ENCODE results near the gene MCRS1. TPM values are rescaled to one million over a fixed set of nuclear protein-coding genes. Genes with fewer than 3 reads are reported as not detected.

MCRS1 gene
- total and polyA plus RNA-seq, 5 donors: 72.3 to 115 (median 83.9) TPM

DNA sequence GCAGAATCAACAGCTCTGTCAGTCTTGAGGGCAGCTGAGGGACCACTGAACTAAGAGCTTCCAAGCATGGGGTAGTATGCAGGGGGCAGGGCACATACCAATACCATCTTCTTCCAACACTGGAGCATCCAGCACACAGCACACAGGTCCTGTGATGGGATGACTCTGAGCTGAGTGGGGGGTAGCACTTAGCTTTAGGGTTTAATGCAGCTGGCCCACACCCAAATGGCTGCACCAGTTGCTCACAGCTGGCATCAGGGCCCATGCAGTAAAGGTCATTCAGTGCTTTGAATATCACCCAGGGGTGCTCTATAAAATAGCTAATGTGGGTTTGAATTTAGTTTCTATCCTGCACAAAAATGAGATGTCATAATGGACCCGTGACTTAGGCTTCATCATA is 35.8 kb upstream of the MCRS1 start:
- WGBS: 86% methylated on average over 1 of the region's 1 CpG

DNA sequence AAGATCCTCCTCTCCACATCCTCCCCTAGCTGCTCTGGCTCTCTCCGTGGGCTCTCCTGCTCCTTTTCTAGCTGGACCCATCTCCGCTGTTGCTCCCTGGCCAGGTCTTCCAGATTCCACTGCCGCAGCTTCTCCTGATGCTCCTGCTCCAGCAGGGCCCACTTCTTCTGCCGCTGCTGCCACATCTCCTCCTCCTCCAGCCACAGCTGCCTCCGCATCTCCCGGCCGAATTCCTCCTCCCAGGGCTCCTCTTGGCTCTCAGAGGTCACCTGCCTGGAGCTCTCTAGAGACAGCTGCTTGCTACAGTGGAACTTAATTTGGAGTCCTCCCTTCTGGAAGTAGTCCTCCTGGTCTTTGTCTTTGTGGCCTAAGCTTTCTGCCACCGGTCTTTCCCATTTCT is 32.0 kb upstream of the MCRS1 start:
- intact Hi-C loops (cut with DNase I): no loop called here
- WGBS: 93% methylated on average over 8 of the region's 8 CpGs
- DNase-seq: no peak
- H3K27me3 ChIP-seq (ENCODE audit: control insufficient read depth, insufficient read depth): no peaks in the 10 kb centered on the region
- no peak for ATAC-seq
- no peaks in the 10 kb centered on the region for H3K9me3 ChIP-seq (ENCODE audit: control insufficient read depth, low read length)
- no peak overlapping the region for H3K27ac ChIP-seq (ENCODE audit: low read length)
- H3K4me1 ChIP-seq (ENCODE audit: control insufficient read depth, insufficient read depth, low read length): no peaks in the 10 kb centered on the region
- H3K4me3 ChIP-seq (ENCODE audit: low read length): no peak overlapping the region

More for the DNA sequence above, 35.8 kb upstream of the MCRS1 start:
- no peak overlapping the region for H3K27ac ChIP-seq (ENCODE audit: low read length)
- H3K4me3 ChIP-seq (ENCODE audit: low read length): no peak overlapping the region
- ATAC-seq (no peak), DNase-seq (no peak)
- intact Hi-C loops (cut with DNase I): no loop called here
- H3K9me3 ChIP-seq (ENCODE audit: control insufficient read depth, low read length): no peaks in the 10 kb centered on the region
- H3K4me1 ChIP-seq (ENCODE audit: control insufficient read depth, insufficient read depth, low read length): no peaks in the 10 kb centered on the region
- H3K27me3 ChIP-seq (ENCODE audit: control insufficient read depth, insufficient read depth): no peaks in the 10 kb centered on the region

- DNase-seq (no peak), ATAC-seq (no peak)
- Histone ChIP-seq H3K4me1 (ENCODE audit: control insufficient read depth, insufficient read depth, low read length) (no peaks in the 10 kb centered on the region), H3K4me3 (ENCODE audit: low read length) (no peak overlapping the region), H3K9me3 (ENCODE audit: control insufficient read depth, low read length) (no peaks in the 10 kb centered on the region), H3K27me3 (ENCODE audit: control insufficient read depth, insufficient read depth) (no peaks in the 10 kb centered on the region), H3K27ac (ENCODE audit: low read length) (no peak overlapping the region)
- 83% methylated on average over 10 of the region's 10 CpGs for WGBS
- intact Hi-C loops (cut with DNase I): no loop called here
These were observed 30.6 kb upstream of the MCRS1 start for GRCh38 chr12:49598527-49598926.

DNA sequence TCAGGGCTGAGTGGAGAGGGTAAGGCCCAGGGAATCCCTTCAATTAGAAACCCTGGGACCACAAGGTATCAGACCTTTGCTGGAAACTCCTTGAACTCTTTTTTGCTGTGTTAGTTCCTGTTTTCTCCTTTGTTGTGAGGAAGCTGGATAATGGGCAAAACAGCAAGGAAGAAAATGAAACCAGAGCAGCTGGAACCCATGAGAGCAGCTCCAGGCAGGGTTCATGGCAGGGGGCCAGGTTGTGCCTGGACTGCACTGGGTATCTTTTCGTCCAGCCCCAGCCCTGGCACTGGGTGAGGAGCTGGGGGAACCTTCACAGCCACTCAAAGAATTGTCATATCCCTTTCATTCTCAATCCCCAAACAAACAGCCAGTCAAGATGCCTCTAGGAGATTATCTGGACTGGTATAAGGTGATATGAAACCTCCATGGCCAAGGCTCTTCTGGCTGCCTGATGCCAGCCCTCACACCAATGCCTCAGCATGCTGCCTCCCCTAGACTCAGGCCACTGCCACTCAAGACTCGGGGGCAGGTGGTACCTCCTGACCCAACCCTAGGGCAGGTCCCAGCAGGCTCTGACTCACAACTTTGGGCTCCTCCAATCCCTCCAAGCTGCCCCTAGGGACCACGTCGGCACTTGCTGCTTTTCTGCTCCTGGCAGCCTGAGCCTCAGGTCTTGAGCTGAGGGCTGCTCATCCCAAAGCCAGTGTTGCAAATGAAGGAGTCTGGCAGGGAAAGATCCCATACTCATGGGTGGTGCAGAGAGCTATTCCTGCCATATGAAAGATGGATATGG is 21.0 kb upstream of the MCRS1 start:
- peak in 2 of 3 donors; percentile 69 to 78 for DNase-seq
- intact Hi-C loops (cut with DNase I): loop anchor here in 1 of 4 donors (10.0 kb wide), 1 partner anchor 234 kb away; no protein-coding TSS in a partner anchor

DNA sequence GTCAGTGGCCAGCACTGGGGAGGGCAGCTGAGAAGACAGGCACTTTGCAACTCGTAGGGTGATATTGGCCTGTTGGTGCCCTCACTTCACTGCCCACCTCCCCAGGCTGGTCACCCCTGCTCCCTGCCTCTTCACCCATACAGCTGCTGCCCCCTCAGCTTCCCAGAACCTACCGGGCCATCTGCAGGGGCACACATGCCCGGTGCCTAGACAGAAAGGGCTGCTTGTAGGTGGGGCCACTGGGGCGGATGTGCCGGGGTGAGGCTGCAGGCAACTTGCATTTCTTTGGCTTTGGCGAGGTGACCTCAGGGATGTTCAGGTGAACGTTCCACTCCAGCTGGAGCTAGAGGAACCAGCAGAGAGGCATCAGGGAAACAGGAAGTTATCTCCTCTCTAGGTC is 20.3 kb upstream of the MCRS1 start:
- intact Hi-C loops (cut with DNase I): loop anchor here in 1 of 4 donors (10.0 kb wide), 1 partner anchor 233 kb away; no protein-coding TSS in a partner anchor
- no peak overlapping the region for H3K27ac ChIP-seq (ENCODE audit: low read length)
- H3K4me3 ChIP-seq (ENCODE audit: low read length): no peak overlapping the region
- WGBS: 86% methylated on average over 7 of the region's 7 CpGs
- H3K9me3 ChIP-seq (ENCODE audit: control insufficient read depth, low read length): no peaks in the 10 kb centered on the region
- H3K4me1 ChIP-seq (ENCODE audit: control insufficient read depth, insufficient read depth, low read length): peaks cover 6% of the 10 kb centered on the region
- no peaks in the 10 kb centered on the region for H3K27me3 ChIP-seq (ENCODE audit: control insufficient read depth, insufficient read depth)
- ATAC-seq (no peak), DNase-seq (no peak)

More for the DNA sequence above, 21.0 kb upstream of the MCRS1 start:
- Histone ChIP-seq H3K4me1 (ENCODE audit: control insufficient read depth, insufficient read depth, low read length) (peaks cover 3% of the 10 kb centered on the region), H3K27ac (ENCODE audit: low read length) (no peak overlapping the region), H3K27me3 (ENCODE audit: control insufficient read depth, insufficient read depth) (no peaks in the 10 kb centered on the region), H3K9me3 (ENCODE audit: control insufficient read depth, low read length) (no peaks in the 10 kb centered on the region), H3K4me3 (ENCODE audit: low read length) (no peak overlapping the region)
- no peak for ATAC-seq
- 66% methylated on average over 4 of the region's 4 CpGs for WGBS

DNA sequence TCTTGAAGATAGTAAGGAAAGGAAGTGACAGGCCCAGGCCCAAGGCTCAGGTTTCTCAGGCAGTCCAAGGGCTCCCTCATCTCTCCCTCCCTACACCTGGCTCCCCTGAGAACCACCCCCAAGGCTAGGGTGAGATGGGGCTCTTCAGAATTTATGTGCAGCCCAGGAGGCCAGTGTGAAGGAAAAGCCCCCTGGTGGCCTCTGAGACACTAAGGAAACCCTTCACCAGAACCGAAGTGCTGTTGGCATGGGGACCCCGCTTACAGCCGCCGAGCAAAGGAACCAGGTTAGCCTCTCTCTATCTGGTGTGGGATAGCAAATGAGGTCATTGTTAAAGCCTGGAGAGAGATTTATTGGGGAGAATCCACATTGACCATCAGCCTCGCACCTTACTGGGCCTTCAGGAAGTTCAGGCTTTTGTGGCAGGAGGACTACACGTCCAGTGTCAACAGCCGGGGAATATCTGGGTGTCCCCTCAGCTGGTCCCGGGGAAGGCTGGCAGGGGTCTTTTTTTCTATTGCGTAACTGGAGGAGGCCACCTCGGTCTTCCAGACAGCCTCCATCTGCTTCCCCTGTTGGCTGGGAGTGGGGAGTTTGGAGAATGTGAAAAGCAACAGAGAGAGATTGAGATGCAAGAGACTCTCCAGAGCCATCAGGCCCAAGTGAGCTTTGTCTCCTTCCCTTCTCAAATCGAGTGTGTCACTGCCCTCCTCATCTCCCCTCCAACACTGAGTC is 19.4 kb upstream of the MCRS1 start:
- 84% methylated on average over 11 of the region's 11 CpGs for WGBS
- Histone ChIP-seq H3K4me3 (ENCODE audit: low read length) (no peak overlapping the region), H3K27ac (ENCODE audit: low read length) (no peak overlapping the region), H3K4me1 (ENCODE audit: control insufficient read depth, insufficient read depth, low read length) (peaks cover 6% of the 10 kb centered on the region), H3K9me3 (ENCODE audit: control insufficient read depth, low read length) (no peaks in the 10 kb centered on the region), H3K27me3 (ENCODE audit: control insufficient read depth, insufficient read depth) (no peaks in the 10 kb centered on the region)
- intact Hi-C loops (cut with DNase I): loop anchor here in 1 of 4 donors (10.0 kb wide), 1 partner anchor 233 kb away; no protein-coding TSS in a partner anchor
- ATAC-seq: no peak
- DNase-seq: no peak

GRCh38 chr12:49585477-49586459 is 17.8 kb upstream of the MCRS1 start:
- no peak overlapping the region for H3K4me3 ChIP-seq (ENCODE audit: low read length)
- ATAC-seq: no peak

GRCh38 chr12:49584591-49584990 is 16.6 kb upstream of the MCRS1 start:
- Histone ChIP-seq H3K4me3 (ENCODE audit: low read length) (no peak overlapping the region), H3K9me3 (ENCODE audit: control insufficient read depth, low read length) (no peaks in the 10 kb centered on the region), H3K4me1 (ENCODE audit: control insufficient read depth, insufficient read depth, low read length) (peaks cover 12% of the 10 kb centered on the region), H3K27me3 (ENCODE audit: control insufficient read depth, insufficient read depth) (no peaks in the 10 kb centered on the region), H3K27ac (ENCODE audit: low read length) (no peak overlapping the region)
- 61% methylated on average over 7 of the region's 7 CpGs for WGBS
- intact Hi-C loops (cut with DNase I): loop anchor here in 2 of 4 donors (5.0 to 10.0 kb wide), 2 partner anchors 38 to 230 kb away; partner anchors contain the start of gene PRPF40B (in 1 of the 2)
- DNase-seq: no peak
- ATAC-seq: no peak

More at GRCh38 chr12:49585477-49586459, 17.8 kb upstream of the MCRS1 start:
- intact Hi-C loops (cut with DNase I): loop anchor here in 1 of 4 donors (10.0 kb wide), 1 partner anchor 231 kb away; no protein-coding TSS in a partner anchor
- Histone ChIP-seq H3K4me1 (ENCODE audit: control insufficient read depth, insufficient read depth, low read length) (peaks cover 7% of the 10 kb centered on the region), H3K9me3 (ENCODE audit: control insufficient read depth, low read length) (no peaks in the 10 kb centered on the region), H3K27me3 (ENCODE audit: control insufficient read depth, insufficient read depth) (no peaks in the 10 kb centered on the region), H3K27ac (ENCODE audit: low read length) (no peak overlapping the region)
- DNase-seq: no peak
- WGBS: 77% methylated on average over 16 of the region's 16 CpGs

DNA sequence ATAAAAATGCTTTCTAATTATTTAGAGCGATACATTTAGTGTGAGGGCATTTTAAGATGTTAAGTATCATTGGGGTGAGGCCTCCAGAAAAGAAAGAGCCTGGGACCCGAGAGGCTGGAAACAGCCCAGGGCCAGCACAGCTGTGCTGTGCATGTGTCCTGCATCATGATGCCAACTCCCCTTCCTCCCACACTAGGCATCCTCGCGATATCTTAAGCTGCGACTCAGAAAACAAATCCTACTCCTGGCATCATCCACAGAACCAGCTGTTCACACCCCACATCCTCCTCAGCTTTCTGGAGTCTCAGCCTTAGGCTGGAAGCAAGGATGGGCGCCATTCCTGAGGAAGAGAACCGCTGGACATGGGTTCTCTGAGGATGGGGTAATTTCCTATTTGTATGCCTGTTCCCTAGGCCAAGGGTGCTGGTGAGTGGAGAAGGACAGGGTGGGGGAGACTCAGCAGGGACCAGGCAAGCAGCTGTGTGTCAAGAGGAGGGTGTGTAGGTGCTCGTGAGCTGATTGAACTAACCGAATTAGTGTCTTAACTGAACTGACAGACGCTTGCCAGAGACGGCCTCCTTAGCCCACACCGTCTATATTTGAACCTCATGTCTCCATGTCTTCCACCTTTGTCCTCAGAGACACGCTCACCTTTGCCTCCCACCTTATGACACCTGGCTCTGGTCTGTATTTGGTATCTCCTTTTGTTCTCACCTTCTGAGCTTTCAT is 15.6 kb upstream of the MCRS1 start:
- no peak overlapping the region for H3K4me3 ChIP-seq (ENCODE audit: low read length)
- peak overlapping the region; percentile 75 for H3K27ac ChIP-seq (ENCODE audit: low read length)
- intact Hi-C loops (cut with DNase I): loop anchor here in 2 of 4 donors (5.0 to 10.0 kb wide), 2 partner anchors 39 to 229 kb away; partner anchors contain the start of gene PRPF40B (in 1 of the 2)
- H3K27me3 ChIP-seq (ENCODE audit: control insufficient read depth, insufficient read depth): no peaks in the 10 kb centered on the region
- DNase-seq (no peak), ATAC-seq (no peak)
- 54% methylated on average over 13 of the region's 13 CpGs for WGBS
- H3K4me1 ChIP-seq (ENCODE audit: control insufficient read depth, insufficient read depth, low read length): peaks cover 12% of the 10 kb centered on the region
- H3K9me3 ChIP-seq (ENCODE audit: control insufficient read depth, low read length): no peaks in the 10 kb centered on the region

All from right cardiac atrium (tissue), 5 donors.